ENCODE results near the gene BEND7.
A peak's percentile ranks its signal among the peaks of the same experiment; 100 is the strongest.
"Not testable (repeated sequence)": the region's sequence is repeated elsewhere in the genome, so short reads cannot be mapped to it uniquely, and the experiment has no call there.

The BEND7 gene

GRCh38 chr10:13440185-13441061 is 88.4 kb downstream of the BEND7 start:
- H3K9me3 Mint-ChIP-seq, result no peaks in the 10 kb centered on the region
- H3K4me1 Mint-ChIP-seq, result peaks cover 10% of the 10 kb centered on the region
- H3K27ac Mint-ChIP-seq, result no peak overlapping the region

GRCh38 chr10:13439313-13440184 is 89.3 kb downstream of the BEND7 start:
- no peaks in the 10 kb centered on the region for H3K36me3 Mint-ChIP-seq (ENCODE audit: low read depth)
- DNase-seq, result peak; percentile 11
- no peak for ATAC-seq
- no peak overlapping the region for H3K27ac Mint-ChIP-seq
- H3K27me3 Mint-ChIP-seq, result peaks cover 60% of the 10 kb centered on the region
- H3K9me3 Mint-ChIP-seq, result no peaks in the 10 kb centered on the region
- peaks cover 10% of the 10 kb centered on the region for H3K4me1 Mint-ChIP-seq
- peak overlapping the region; percentile 49 for H3K4me3 Mint-ChIP-seq

More at GRCh38 chr10:13440185-13441061, 88.4 kb downstream of the BEND7 start:
- Mint-ChIP-seq H3K36me3 (ENCODE audit: low read depth) (no peaks in the 10 kb centered on the region), H3K27me3 (peaks cover 60% of the 10 kb centered on the region), H3K4me3 (peak overlapping the region; percentile 49)
- ATAC-seq (peak; percentile 91), DNase-seq (peak; percentile 75)

GRCh38 chr10:13437026-13437555 is 91.7 kb downstream of the BEND7 start:
- H3K27me3 Mint-ChIP-seq, result peaks cover 48% of the 10 kb centered on the region
- no peak overlapping the region for H3K4me3 Mint-ChIP-seq
- DNase-seq (no peak), ATAC-seq (no peak)
- no peak overlapping the region for H3K27ac Mint-ChIP-seq
- H3K36me3 Mint-ChIP-seq (ENCODE audit: low read depth), result no peaks in the 10 kb centered on the region
- no peaks in the 10 kb centered on the region for H3K9me3 Mint-ChIP-seq
- H3K4me1 Mint-ChIP-seq, result peaks cover 10% of the 10 kb centered on the region

- not testable (repeated sequence) for H3K36me3 Mint-ChIP-seq (ENCODE audit: low read depth); H3K4me3 Mint-ChIP-seq; H3K4me1 Mint-ChIP-seq; H3K9me3 Mint-ChIP-seq; H3K27ac Mint-ChIP-seq; DNase-seq; ATAC-seq
- H3K27me3 Mint-ChIP-seq, result peaks cover 17% of the 10 kb centered on the region
Observed at GRCh38 chr10:13427943-13428342, 100.9 kb downstream of the BEND7 start.

- Mint-ChIP-seq H3K36me3 (ENCODE audit: low read depth) (no peaks in the 10 kb centered on the region), H3K27me3 (peaks cover 17% of the 10 kb centered on the region)
- ATAC-seq, result no peak
Observed at GRCh38 chr10:13425397-13425796, 103.4 kb downstream of the BEND7 start.

GRCh38 chr10:13422800-13423199 is 106.0 kb downstream of the BEND7 start:
- Mint-ChIP-seq H3K9me3 (no peaks in the 10 kb centered on the region), H3K36me3 (ENCODE audit: low read depth) (no peaks in the 10 kb centered on the region), H3K4me3 (no peak overlapping the region), H3K27me3 (peaks cover 15% of the 10 kb centered on the region), H3K27ac (no peak overlapping the region), H3K4me1 (no peaks in the 10 kb centered on the region)
- ATAC-seq (no peak), DNase-seq (no peak)

More at GRCh38 chr10:13425397-13425796, 103.4 kb downstream of the BEND7 start:
- no peaks in the 10 kb centered on the region for H3K9me3 Mint-ChIP-seq
- no peaks in the 10 kb centered on the region for H3K4me1 Mint-ChIP-seq
- H3K27ac Mint-ChIP-seq, result no peak overlapping the region
- H3K4me3 Mint-ChIP-seq, result no peak overlapping the region
- no peak for DNase-seq

- no peak overlapping the region for H3K27ac Mint-ChIP-seq
- H3K4me1 Mint-ChIP-seq, result no peaks in the 10 kb centered on the region
- H3K27me3 Mint-ChIP-seq, result peaks cover 9% of the 10 kb centered on the region
Observed at GRCh38 chr10:13421382-13421917, 107.4 kb downstream of the BEND7 start.

GRCh38 chr10:13420532-13421307 is 108.1 kb downstream of the BEND7 start:
- no peaks in the 10 kb centered on the region for H3K9me3 Mint-ChIP-seq
- no peaks in the 10 kb centered on the region for H3K36me3 Mint-ChIP-seq (ENCODE audit: low read depth)
- ATAC-seq (no peak), DNase-seq (no peak)
- H3K27me3 Mint-ChIP-seq, result peaks cover 3% of the 10 kb centered on the region
- H3K4me3 Mint-ChIP-seq, result no peak overlapping the region
- H3K27ac Mint-ChIP-seq, result no peak overlapping the region
- no peaks in the 10 kb centered on the region for H3K4me1 Mint-ChIP-seq

More at GRCh38 chr10:13421382-13421917, 107.4 kb downstream of the BEND7 start:
- ATAC-seq, result no peak
- no peak for DNase-seq
- Mint-ChIP-seq H3K4me3 (no peak overlapping the region), H3K9me3 (no peaks in the 10 kb centered on the region), H3K36me3 (ENCODE audit: low read depth) (no peaks in the 10 kb centered on the region)

GRCh38 chr10:13417459-13418126 is 111.2 kb downstream of the BEND7 start:
- no peak for ATAC-seq
- H3K27ac Mint-ChIP-seq, result no peak overlapping the region
- DNase-seq, result no peak
- H3K27me3 Mint-ChIP-seq, result peaks cover 3% of the 10 kb centered on the region
- peaks cover 5% of the 10 kb centered on the region for H3K9me3 Mint-ChIP-seq
- H3K4me1 Mint-ChIP-seq, result no peaks in the 10 kb centered on the region
- no peaks in the 10 kb centered on the region for H3K36me3 Mint-ChIP-seq (ENCODE audit: low read depth)
- H3K4me3 Mint-ChIP-seq, result no peak overlapping the region

GRCh38 chr10:13416760-13417159 is 112.1 kb downstream of the BEND7 start:
- H3K4me1 Mint-ChIP-seq, result no peaks in the 10 kb centered on the region
- H3K27me3 Mint-ChIP-seq, result peaks cover 4% of the 10 kb centered on the region
- no peak overlapping the region for H3K4me3 Mint-ChIP-seq
- no peaks in the 10 kb centered on the region for H3K36me3 Mint-ChIP-seq (ENCODE audit: low read depth)
- ATAC-seq, result no peak
- peaks cover 5% of the 10 kb centered on the region for H3K9me3 Mint-ChIP-seq
- H3K27ac Mint-ChIP-seq, result no peak overlapping the region
- no peak for DNase-seq

GRCh38 chr10:13414855-13415254 is 114.0 kb downstream of the BEND7 start:
- ATAC-seq (no peak), DNase-seq (no peak)
- Mint-ChIP-seq H3K27me3 (peaks cover 4% of the 10 kb centered on the region), H3K27ac (no peak overlapping the region), H3K36me3 (ENCODE audit: low read depth) (no peaks in the 10 kb centered on the region), H3K4me3 (no peak overlapping the region), H3K4me1 (no peaks in the 10 kb centered on the region), H3K9me3 (peaks cover 5% of the 10 kb centered on the region)

- Mint-ChIP-seq H3K4me3 (no peak overlapping the region), H3K27ac (no peak overlapping the region), H3K9me3 (peaks cover 5% of the 10 kb centered on the region), H3K27me3 (peaks cover 4% of the 10 kb centered on the region), H3K4me1 (no peaks in the 10 kb centered on the region), H3K36me3 (ENCODE audit: low read depth) (no peaks in the 10 kb centered on the region)
- no peak for DNase-seq
- no peak for ATAC-seq
Observed at GRCh38 chr10:13414137-13414536, 114.7 kb downstream of the BEND7 start.

GRCh38 chr10:13412894-13413293 is 115.9 kb downstream of the BEND7 start:
- H3K27me3 Mint-ChIP-seq, result peaks cover 4% of the 10 kb centered on the region
- no peak for ATAC-seq
- no peaks in the 10 kb centered on the region for H3K36me3 Mint-ChIP-seq (ENCODE audit: low read depth)
- no peak for DNase-seq
- H3K4me1 Mint-ChIP-seq, result no peaks in the 10 kb centered on the region
- no peak overlapping the region for H3K27ac Mint-ChIP-seq
- H3K4me3 Mint-ChIP-seq, result no peak overlapping the region
- H3K9me3 Mint-ChIP-seq, result peaks cover 5% of the 10 kb centered on the region
